NCI-H446 treated with DMSO at 0.1 percent for 48 hours (cell line): ENCODE data around the gene KIF7.
"Not testable (repeated sequence)": the region's sequence is repeated elsewhere in the genome, so short reads cannot be mapped to it uniquely, and the experiment has no call there.

ENCODE experiments used
- DNase-seq: peaks from one replicate; lab custom pipeline; 2025; lab: John Stamatoyannopoulos, UW

KIF7 gene

DNA sequence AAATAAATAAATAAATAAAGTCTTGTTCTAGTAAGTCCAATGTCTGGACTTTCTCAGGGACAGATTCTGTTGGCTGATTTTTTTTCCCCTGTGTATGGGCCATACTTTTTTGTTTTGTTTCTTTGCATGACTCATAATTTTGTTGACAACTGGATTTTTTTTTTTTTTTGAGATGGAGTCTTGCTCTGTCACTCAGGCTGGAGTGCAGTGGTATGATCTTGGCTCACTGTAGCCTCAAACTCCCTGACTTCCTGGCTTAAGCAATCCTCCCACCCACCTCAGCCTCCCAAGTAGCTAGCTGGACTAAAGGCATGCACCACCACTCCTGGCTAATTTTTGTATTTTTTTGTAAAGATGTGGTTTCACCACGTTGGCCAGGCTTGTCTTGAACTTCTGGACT, 41.1 kb downstream of the KIF7 start:
- no peak for DNase-seq

DNA sequence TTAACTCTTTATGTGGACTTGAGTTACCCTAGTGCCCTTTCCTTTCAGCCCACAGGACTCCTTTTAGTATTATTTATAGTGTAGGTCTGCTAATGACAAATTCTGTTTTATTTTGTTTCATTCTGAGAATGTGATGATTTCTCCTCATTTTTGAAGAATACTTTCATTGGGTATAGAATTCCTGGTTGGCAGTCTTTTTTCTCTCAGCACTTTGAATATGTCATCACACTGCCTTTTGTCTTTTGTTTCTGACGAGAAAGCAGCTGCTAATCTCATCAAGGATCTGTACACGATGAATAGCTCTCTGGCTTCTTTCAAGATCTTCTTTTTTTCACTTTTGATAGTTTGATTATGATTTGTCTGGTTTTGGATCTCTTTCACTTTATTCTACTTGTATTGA, 42.2 kb downstream of the KIF7 start:
- no peak for DNase-seq

DNA sequence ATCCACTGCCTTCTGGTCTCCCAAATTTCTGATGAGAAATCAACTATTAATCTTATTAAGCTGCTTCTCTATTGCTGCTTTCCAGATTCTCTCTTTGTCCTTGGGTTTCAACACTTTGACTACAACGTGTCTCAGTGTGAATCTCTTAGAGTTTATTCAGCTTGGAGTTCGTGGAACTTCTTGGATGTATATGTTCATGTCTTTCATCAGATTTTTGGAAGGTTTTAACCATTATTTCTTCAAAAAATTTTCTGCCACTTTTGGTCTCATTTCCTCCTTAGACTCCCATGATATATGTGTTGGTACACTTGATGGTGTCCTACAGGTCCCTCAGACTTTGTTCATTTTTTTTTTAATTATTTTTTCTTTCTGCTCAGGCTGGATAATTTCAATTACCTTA, 44.0 kb downstream of the KIF7 start:
- DNase-seq: no peak

DNA sequence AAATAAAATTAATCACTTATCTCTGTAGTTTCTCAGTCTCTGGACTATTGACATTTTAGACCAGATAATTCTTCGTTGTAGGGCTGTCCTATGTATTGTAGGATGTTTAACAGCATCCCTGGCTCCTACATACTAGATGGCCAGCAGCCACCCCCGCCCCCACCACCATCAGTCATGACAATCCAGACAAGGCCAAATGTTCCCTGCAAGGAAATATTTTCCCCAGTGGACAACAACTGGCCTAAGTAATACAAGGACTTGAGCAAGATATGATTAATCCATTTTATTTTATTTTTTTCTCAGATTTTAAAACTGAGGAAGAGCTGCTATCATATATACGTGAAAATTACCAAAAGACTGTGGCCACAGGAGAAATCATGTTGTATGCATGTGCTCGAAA, 56.2 kb downstream of the KIF7 start:
- DNase-seq: no peak

DNA sequence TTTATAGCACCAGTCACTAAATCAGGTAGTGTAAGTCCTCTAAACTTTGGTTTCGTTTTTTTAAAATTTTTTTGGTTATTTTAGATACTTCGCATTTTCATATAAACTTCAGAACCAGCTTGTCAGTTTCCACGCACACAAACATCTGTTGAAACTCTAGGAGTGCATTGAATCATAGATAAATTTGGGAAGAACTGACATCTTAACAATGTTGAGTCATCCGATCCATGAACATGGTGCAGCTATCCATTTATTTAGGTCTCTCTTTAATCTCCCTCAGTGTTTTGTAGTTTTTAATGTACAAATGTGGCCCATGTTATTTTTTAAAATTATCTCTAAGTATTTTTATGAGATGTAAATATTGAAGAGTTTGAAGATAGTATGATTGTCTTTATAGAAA, 62.2 kb downstream of the KIF7 start:
- DNase-seq: no peak

DNA sequence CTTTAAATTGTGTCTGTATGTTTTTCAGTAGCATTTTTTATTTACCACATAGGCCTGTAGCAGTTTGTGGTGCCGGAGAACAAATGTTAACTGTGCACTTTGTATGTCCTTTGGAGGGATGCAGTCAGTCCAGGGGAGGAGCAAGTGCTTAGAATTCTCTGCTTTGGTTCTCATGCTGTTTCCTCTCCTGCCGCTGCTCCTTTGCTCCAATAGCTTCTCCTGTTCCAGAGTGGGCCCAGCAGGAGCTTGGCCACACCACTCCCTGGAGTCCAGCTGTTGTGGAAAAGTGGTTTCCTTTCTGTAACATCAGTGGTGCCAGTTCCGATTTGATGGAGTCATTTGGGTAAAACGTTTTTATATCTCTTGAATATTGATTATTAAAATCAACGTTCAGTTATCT, 63.4 kb downstream of the KIF7 start:
- DNase-seq: no peak

DNA sequence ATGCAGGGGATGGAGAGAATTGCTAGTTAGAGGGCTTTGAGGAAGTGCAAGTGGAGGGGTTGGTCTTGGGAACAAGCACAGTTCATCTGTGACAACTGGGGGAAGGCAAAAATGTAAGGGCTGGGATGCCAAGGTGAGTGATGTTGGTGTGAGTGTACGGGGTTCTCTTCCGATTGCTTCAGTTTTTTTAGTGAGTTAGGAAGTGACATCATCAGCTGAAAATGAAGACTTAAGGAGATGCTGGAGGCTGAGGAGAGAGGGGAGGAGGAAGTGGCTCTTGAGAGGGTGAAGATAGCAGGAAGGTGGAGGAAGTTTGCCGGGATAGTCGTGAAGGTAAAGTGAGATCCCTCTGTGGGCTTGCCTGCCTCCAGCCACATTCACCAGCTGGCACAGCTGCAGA, 67.3 kb downstream of the KIF7 start:
- no peak for DNase-seq

DNA sequence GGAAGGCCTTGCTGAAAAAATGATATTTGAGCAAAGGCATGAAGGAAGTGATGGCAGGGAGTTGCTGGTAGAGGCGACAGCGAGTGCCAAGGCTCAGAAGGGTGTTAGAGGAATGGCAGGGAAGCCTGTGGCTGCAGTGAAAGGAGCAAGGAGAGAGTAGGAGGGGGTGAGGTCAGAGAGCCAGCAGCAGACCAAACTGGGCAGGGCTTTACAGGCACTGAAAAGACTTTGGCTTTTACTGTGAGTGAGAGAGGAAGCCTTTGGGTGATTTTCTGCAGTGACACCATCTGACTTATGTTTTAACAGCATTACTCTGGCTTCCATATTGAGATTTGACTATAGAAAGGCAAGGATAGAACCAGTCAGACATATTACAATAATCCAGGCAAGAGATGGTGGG, 68.6 kb downstream of the KIF7 start:
- DNase-seq: no peak

DNA sequence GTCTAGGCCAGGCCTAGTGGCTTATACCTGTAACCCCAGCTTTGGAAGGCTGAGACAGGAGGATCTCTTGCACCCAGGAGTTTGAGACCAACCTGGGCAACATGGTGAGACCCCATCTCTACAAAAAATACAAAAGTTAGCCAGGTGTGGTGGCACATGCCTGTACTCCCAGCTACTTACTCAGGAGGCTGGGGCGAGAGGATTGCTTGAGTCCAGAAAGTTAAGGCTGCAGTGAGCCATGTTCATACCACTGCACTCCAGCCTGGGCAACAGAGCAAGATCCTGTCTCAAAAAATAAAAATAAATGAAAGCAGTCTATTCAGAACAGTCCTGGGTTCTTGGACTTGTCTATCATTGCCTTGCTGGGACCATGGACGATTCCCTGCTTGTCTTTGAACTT, 74.5 kb downstream of the KIF7 start:
- not testable (repeated sequence) for DNase-seq

DNA sequence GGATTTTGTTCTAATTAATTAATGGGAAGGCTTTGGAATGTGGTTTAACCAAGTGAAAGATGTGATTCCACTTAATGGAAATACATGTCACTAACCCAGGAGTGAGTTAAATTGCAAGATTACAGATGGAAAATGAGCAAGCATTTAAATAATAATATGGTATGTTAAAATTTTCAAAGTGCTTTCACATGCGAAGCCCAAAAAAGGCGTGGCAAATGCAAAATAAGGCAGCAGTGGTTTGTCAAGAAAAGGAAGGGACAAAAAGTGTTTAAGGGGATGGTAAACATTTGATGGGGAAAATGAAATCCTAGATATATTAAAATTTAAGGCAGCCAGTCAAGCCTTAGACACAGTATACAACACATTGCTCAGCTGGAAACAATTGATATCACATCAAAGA, 77.1 kb downstream of the KIF7 start:
- no peak for DNase-seq
